ENCODE results near the gene MGMT.

MGMT gene

GRCh38 chr10:129497013-129497412 lies 30.0 kb downstream of the MGMT start:
- no peak for DNase-seq

- DNase-seq, result no peak
Measured at GRCh38 chr10:129498680-129499079, 31.6 kb downstream of the MGMT start.

- no peak for DNase-seq
Measured at GRCh38 chr10:129500617-129501339, 33.7 kb downstream of the MGMT start.

GRCh38 chr10:129501652-129502436 lies 34.8 kb downstream of the MGMT start:
- DNase-seq, result no peak

GRCh38 chr10:129502448-129502847 lies 35.4 kb downstream of the MGMT start:
- DNase-seq, result no peak

GRCh38 chr10:129505500-129506075 lies 38.5 kb downstream of the MGMT start:
- no peak for DNase-seq

GRCh38 chr10:129506101-129506797 lies 39.2 kb downstream of the MGMT start:
- no peak for DNase-seq

- DNase-seq, result no peak
Measured at GRCh38 chr10:129507216-129507889, 40.3 kb downstream of the MGMT start.

GRCh38 chr10:129509155-129509554 lies 42.1 kb downstream of the MGMT start:
- DNase-seq, result no peak

- no peak for DNase-seq
Measured at GRCh38 chr10:129509835-129510234, 42.8 kb downstream of the MGMT start.

GRCh38 chr10:129511086-129511485 lies 44.0 kb downstream of the MGMT start:
- DNase-seq, result no peak

- no peak for DNase-seq
Measured at GRCh38 chr10:129511758-129512157, 44.7 kb downstream of the MGMT start.

- DNase-seq, result peak; percentile 5
Measured at GRCh38 chr10:129513312-129513711, 46.3 kb downstream of the MGMT start.

- peak; percentile 38 for DNase-seq
Measured at GRCh38 chr10:129514568-129515451, 47.8 kb downstream of the MGMT start.

GRCh38 chr10:129516846-129517679 lies 50.0 kb downstream of the MGMT start:
- peak; percentile 25 for DNase-seq

GRCh38 chr10:129517680-129518057 lies 50.6 kb downstream of the MGMT start:
- peak; percentile 27 for DNase-seq

- DNase-seq, result peak; percentile 12
Measured at GRCh38 chr10:129518793-129519192, 51.8 kb downstream of the MGMT start.

GRCh38 chr10:129520440-129521080 lies 53.5 kb downstream of the MGMT start:
- peak; percentile 8 for DNase-seq

GRCh38 chr10:129521161-129522025 lies 54.4 kb downstream of the MGMT start:
- DNase-seq, result peak; percentile 10

All from left hindlimb (tissue), 1 donor.